HG03103 (cell line): ENCODE measurements around the gene GDAP1L1.
"Not testable (repeated sequence)": the region's sequence is repeated elsewhere in the genome, so short reads cannot be mapped to it uniquely, and the experiment has no call there.

Source experiments
- ATAC-seq: cut with Tn5 transposase; IDR thresholded peaks from one replicate; pipeline ENCODE4 v1.9.1; 2021; ENCODE audit warnings: low read depth; ENCODE audit not compliant: unreplicated experiment

The GDAP1L1 gene

GRCh38 chr20:44219170-44219730 is 27.9 kb upstream of the GDAP1L1 start:
- ATAC-seq, result no peak

GRCh38 chr20:44219791-44220190 is 27.3 kb upstream of the GDAP1L1 start:
- no peak for ATAC-seq

- ATAC-seq, result no peak
Observed at GRCh38 chr20:44221368-44221954, 25.6 kb upstream of the GDAP1L1 start.

GRCh38 chr20:44222027-44222426 is 25.1 kb upstream of the GDAP1L1 start:
- ATAC-seq, result no peak

GRCh38 chr20:44222633-44223368 is 24.3 kb upstream of the GDAP1L1 start:
- no peak for ATAC-seq

- ATAC-seq, result no peak
Observed at GRCh38 chr20:44223721-44224120, 23.4 kb upstream of the GDAP1L1 start.

GRCh38 chr20:44224637-44225036 is 22.5 kb upstream of the GDAP1L1 start:
- ATAC-seq, result no peak

- no peak for ATAC-seq
Observed at GRCh38 chr20:44228465-44229258, 18.4 kb upstream of the GDAP1L1 start.

GRCh38 chr20:44231193-44231592 is 15.9 kb upstream of the GDAP1L1 start:
- ATAC-seq, result no peak

- no peak for ATAC-seq
Observed at GRCh38 chr20:44231713-44232468, 15.2 kb upstream of the GDAP1L1 start.

GRCh38 chr20:44232469-44232856 is 14.6 kb upstream of the GDAP1L1 start:
- ATAC-seq, result not testable (repeated sequence)

- ATAC-seq, result no peak
Observed at GRCh38 chr20:44233436-44234016, 13.6 kb upstream of the GDAP1L1 start.

- ATAC-seq, result no peak
Observed at GRCh38 chr20:44234566-44235317, 12.4 kb upstream of the GDAP1L1 start.

- ATAC-seq, result no peak
Observed at GRCh38 chr20:44235702-44236101, 11.4 kb upstream of the GDAP1L1 start.

GRCh38 chr20:44236840-44237239 is 10.3 kb upstream of the GDAP1L1 start:
- not testable (repeated sequence) for ATAC-seq

GRCh38 chr20:44241796-44242195 is 5.3 kb upstream of the GDAP1L1 start:
- ATAC-seq, result no peak

- ATAC-seq, result no peak
Observed at GRCh38 chr20:44245977-44246376, 1.1 kb upstream of the GDAP1L1 start.

- no peak for ATAC-seq
Observed at GRCh38 chr20:44247586-44248409, 690 bp downstream of the GDAP1L1 start.

- no peak for ATAC-seq
Observed at GRCh38 chr20:44248410-44248759, 1.3 kb downstream of the GDAP1L1 start.
